Measurements from ENCODE around the gene MEIS1. TPM values are rescaled to one million over a fixed set of nuclear protein-coding genes. Genes with fewer than 3 reads are reported as not detected.

MEIS1 gene
- total and polyA plus RNA-seq, 2 donors from 2014 or later, result 7.3 to 36.7 TPM

DNA sequence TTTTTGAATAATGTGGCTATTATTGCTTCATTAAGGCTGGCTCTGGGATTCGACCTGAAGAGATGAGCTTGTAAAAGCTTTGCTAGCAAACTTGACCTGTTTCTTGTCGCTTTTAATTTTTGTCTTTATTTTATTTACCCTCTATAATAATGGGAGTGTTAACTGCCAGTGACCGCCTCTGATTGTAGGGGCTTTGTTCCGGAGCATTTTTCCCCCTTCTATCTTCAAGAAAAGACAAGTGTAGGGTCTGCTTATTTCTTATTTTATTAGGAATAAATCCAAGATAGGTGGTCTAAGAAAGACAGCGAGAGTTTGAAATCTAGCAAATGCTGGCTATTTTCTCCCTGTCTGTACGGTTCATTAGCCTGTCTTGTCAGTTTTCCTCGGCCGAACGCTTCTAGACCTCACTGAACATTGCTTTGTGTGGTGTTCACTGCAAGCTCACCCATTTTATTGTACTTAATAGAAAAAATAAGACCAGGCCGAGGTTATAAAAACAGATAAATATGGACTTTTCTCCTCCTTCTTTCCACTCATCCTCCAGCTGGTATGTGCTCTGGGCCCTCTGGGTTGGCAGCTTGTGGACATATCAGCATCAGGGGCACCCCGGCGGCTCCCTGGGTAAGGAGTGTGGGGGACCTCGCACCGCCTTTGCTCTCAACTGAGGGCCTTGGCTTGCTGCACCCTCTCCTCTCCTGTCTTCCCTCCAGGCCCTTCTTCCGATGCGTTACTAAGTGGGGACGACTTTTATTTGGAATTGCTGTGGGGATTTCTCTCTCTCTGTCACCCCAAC lies 8.5 kb downstream of the MEIS1 start:
- H3K4me3 ChIP-seq (ENCODE audit: low read length in 3 of 3), result peak overlapping the region; percentile 9 to 40 (median 30)
- peaks cover 9% of the 10 kb centered on the region for H3K27me3 ChIP-seq (ENCODE audit: control insufficient read depth, insufficient read depth, low read length)
- H3K36me3 ChIP-seq (ENCODE audit: control insufficient read depth in 2 of 3, insufficient read depth in 3 of 3, low read length in 3 of 3), result peaks cover 0 to 8% (median 0%) of the 10 kb centered on the region in 3 donors
- TF ChIP-seq, protein P1, sequence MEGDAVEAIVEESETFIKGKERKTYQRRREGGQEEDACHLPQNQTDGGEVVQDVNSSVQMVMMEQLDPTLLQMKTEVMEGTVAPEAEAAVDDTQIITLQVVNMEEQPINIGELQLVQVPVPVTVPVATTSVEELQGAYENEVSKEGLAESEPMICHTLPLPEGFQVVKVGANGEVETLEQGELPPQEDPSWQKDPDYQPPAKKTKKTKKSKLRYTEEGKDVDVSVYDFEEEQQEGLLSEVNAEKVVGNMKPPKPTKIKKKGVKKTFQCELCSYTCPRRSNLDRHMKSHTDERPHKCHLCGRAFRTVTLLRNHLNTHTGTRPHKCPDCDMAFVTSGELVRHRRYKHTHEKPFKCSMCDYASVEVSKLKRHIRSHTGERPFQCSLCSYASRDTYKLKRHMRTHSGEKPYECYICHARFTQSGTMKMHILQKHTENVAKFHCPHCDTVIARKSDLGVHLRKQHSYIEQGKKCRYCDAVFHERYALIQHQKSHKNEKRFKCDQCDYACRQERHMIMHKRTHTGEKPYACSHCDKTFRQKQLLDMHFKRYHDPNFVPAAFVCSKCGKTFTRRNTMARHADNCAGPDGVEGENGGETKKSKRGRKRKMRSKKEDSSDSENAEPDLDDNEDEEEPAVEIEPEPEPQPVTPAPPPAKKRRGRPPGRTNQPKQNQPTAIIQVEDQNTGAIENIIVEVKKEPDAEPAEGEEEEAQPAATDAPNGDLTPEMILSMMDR (IDR thresholded peaks at IDR 0.05; ENCODE audit: borderline replicate concordance, extremely low read depth, insufficient read depth), result no peak
- peaks cover 0 to 4% (median 0%) of the 10 kb centered on the region in 3 donors for H3K4me1 ChIP-seq (ENCODE audit: control insufficient read depth in 2 of 3, insufficient read depth in 2 of 3, low read depth in 1 of 3, low read length in 3 of 3)
- H3K9me3 ChIP-seq (ENCODE audit: control insufficient read depth in 2 of 3, insufficient read depth in 1 of 3, low read length in 3 of 3), result no peaks in the 10 kb centered on the region
- FAIRE-seq (no peak), DNase-seq (peak in 4 of 5 donors; percentile 55 to 78 (median 64))
- H3K27ac ChIP-seq (ENCODE audit: low read depth in 2 of 2, low read length in 2 of 2), result peak overlapping the region in 1 of 2 donors; percentile 65
- peak overlapping the region in 1 of 3 donors; percentile 81 for H3K9ac ChIP-seq (ENCODE audit: low read length in 3 of 3)
- intact Hi-C loops (cut with DNase I), result loop anchor here (5.0 kb wide), 2 partner anchors 139 to 249 kb away; no protein-coding TSS in a partner anchor

DNA sequence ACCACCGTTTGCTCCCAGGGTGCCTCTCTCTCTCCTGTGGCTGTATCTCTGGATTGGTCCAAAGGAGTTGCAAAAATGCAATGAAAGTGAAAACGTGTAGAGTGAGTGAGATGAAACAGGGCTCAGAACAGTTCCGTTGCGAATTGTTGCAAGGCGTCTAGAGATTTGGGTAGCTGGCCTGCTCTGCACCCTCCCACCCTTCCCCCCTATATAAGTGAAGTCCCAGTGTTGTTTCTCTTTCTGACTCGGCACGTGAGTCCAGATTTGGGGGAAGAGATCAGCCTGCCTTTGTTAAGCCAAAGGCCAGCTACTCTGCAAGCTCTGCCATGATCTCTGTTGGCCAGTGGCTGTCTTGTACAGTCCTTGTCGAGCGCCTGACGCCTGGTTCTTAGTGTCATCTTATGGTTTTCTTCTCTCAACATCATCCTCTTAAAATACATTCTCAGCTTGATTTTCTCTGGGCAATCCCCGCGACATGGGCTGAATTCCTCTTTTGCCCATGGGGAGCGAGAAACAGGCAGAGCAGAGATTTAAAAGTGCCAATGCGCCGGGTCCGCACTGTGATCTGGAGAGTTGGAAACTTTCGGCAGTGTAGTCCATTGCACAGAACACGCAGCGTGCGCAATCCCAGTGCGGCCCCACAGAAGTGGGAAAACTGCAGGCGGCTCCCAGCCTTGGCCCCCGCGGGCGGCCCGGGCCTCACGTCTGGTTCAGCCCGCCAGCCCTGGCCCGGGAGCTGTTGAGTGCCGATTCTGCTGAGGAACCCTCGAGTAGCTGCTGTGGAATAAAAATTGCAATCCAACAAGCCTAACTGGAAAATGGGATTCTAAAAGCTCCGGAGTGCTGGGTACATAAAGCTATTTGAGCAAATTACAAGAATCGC lies 9.3 kb downstream of the MEIS1 start:
- no peaks in the 10 kb centered on the region for H3K9me3 ChIP-seq (ENCODE audit: control insufficient read depth in 2 of 3, insufficient read depth in 1 of 3, low read length in 3 of 3)

DNA sequence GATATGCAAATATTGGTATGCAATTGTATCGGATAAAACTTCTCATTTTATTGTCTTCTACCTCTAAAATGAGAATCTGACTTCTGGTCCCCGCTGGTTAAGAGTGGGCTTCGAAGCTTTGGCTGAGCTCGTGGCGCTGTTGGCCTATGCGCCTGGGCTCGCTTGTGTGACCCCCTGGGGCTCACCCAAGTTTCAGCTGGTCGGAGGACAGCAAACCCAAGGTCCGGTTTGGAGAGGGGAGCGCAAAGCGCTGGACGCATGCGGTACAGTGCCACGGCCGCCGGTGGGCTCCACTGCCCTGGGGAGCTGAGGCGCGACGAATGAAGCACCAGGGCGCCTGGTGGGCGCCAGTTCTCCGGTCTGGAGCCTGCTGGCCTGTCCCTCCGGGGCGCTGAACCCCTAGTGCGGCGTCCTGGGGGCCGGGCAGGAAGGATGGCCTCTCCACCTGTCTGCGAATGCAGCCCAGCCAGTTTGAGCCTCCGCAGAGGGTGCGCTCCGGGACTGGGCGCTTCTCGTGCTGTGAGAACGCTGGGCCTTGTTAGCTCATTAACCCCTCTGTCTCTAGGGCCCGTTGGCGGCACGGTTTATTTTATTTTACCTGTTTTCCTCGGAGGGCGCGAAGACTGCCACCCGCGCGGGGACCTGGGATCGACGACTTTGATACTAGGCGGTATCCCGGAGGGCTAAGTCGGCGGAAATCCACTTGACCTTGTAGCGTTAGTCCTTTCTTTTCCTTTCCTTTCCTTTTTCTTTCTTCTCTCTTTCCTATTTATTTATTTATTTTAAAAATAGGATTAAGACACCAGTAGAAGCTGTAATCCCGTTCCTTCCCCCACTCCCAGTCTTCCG lies 10.4 kb downstream of the MEIS1 start:
- TF ChIP-seq, protein P1 (IDR thresholded peaks at IDR 0.05; ENCODE audit: borderline replicate concordance, extremely low read depth, insufficient read depth), result no peak
- Histone ChIP-seq H3K9ac (ENCODE audit: low read length in 3 of 3) (peak overlapping the region; percentile 10 to 44 (median 43)), H3K27me3 (ENCODE audit: control insufficient read depth, insufficient read depth, low read length) (peaks cover 4% of the 10 kb centered on the region), H3K36me3 (ENCODE audit: control insufficient read depth in 2 of 3, insufficient read depth in 3 of 3, low read length in 3 of 3) (no peaks in the 10 kb centered on the region), H3K4me1 (ENCODE audit: control insufficient read depth in 2 of 3, insufficient read depth in 2 of 3, low read depth in 1 of 3, low read length in 3 of 3) (peaks cover 0 to 4% (median 0%) of the 10 kb centered on the region in 3 donors), H3K4me3 (ENCODE audit: low read length in 3 of 3) (peak overlapping the region; percentile 9 to 39 (median 16)), H3K27ac (ENCODE audit: low read depth in 2 of 2, low read length in 2 of 2) (peak overlapping the region; percentile 43 to 84), H3K9me3 (ENCODE audit: control insufficient read depth in 2 of 3, insufficient read depth in 1 of 3, low read length in 3 of 3) (no peaks in the 10 kb centered on the region)
- FAIRE-seq, result no peak
- peak; percentile 70 to 82 (median 80) for DNase-seq
- intact Hi-C loops (cut with DNase I), result no loop called here

More for the DNA sequence above, 9.3 kb downstream of the MEIS1 start:
- Histone ChIP-seq H3K27ac (ENCODE audit: low read depth in 2 of 2, low read length in 2 of 2) (peak overlapping the region in 1 of 2 donors; percentile 84), H3K36me3 (ENCODE audit: control insufficient read depth in 2 of 3, insufficient read depth in 3 of 3, low read length in 3 of 3) (peaks cover 0 to 6% (median 0%) of the 10 kb centered on the region in 3 donors), H3K4me1 (ENCODE audit: control insufficient read depth in 2 of 3, insufficient read depth in 2 of 3, low read depth in 1 of 3, low read length in 3 of 3) (peaks cover 0 to 4% (median 0%) of the 10 kb centered on the region in 3 donors), H3K4me3 (ENCODE audit: low read length in 3 of 3) (peak overlapping the region; percentile 9 to 40 (median 34)), H3K9ac (ENCODE audit: low read length in 3 of 3) (peak overlapping the region in 1 of 3 donors; percentile 81), H3K27me3 (ENCODE audit: control insufficient read depth, insufficient read depth, low read length) (peaks cover 9% of the 10 kb centered on the region)
- FAIRE-seq (no peak), DNase-seq (peak in 4 of 5 donors; percentile 61 to 78 (median 68))
- TF ChIP-seq, protein P1 (IDR thresholded peaks at IDR 0.05; ENCODE audit: borderline replicate concordance, extremely low read depth, insufficient read depth), result no peak
- intact Hi-C loops (cut with DNase I), result loop anchor here (5.0 kb wide), 2 partner anchors 138 to 248 kb away; no protein-coding TSS in a partner anchor

All from kidney (tissue), 14 donors.